Measurements from ENCODE around the gene ZDHHC16. TPM values are rescaled to one million over a fixed set of nuclear protein-coding genes. Genes with fewer than 3 reads are reported as not detected.

Gene ZDHHC16
- 30.8 and 43.2 TPM in 2 replicates for total RNA-seq
- polyA plus RNA-seq: 58.4 and 85.5 TPM in 2 replicates

DNA sequence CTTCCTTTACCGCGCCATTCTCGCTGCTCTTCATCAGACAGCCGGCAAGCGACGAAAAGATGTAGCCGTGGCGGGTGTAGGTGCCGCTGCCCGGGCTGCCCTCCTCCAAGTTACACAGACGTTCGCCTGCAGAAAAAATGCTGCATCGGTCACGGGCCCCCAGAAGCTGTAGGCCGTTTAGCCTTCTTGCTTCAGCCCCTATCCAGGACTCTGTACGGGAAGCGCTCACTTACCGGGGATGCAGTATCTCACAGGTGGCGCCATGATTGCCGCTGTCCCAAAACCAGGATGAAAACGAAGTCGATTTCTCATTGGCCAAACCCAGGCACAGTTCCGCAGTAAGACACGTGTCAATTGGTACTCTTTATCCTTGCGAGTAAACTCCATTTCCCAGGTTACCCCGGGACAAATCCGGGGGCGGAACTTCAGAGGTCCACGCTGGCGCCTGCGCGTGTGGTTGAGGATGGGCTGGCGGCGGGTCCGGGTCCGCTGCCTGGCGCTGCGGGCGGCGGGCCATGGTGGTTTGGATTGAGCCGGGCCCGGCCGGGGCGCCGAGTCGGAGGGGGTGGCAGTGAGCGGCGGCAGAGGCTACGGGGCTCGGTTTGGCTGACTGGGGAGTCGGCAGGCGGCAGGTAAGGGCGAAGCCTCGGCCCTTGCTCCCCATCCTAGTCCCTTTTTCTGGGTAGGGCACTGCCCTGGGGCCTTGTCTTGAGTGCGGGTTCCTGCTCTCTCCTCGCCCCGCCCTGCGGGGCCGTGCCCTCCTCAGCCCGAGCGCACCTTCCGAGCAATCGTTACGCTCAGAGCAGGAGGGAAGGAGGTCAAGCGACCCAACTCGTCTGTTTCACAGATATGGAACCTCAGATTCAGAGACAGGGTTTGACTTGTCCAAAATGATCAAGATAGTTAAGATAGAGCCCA is at the start of gene ZDHHC16, which contains the start of gene EXOSC1:
ZDHHC16 (plus strand) TSS at position 454 of the 918 bp plus-strand sequence. CDS start 5,501 bp downstream, outside the sequence.
EXOSC1 (minus strand) TSS at position 285 of the 918 bp plus-strand sequence; CDS start at position 264, 21 bp downstream.
- H3K36me3 ChIP-seq: peaks cover 4% of the 10 kb centered on the region
- DNase-seq (ENCODE audit: low read depth in 1 of 2, low spot score in 1 of 2): peak; percentile 96 to 97
- peak within 1 kb of the TSS; percentile 57 for H3K4me3 ChIP-seq
- peaks cover 8% of the 10 kb centered on the region for H3K4me1 ChIP-seq (ENCODE audit: low read depth)
- H3K27ac ChIP-seq: peak within 1 kb of the TSS; percentile 32
- no peak for TF ChIP-seq CTCF (IDR thresholded peaks at IDR 0.05; ENCODE audit: low read depth, low read length)
- no peaks in the 10 kb centered on the region for H3K9me3 ChIP-seq (ENCODE audit: low read depth)
- no peaks in the 10 kb centered on the region for H3K27me3 ChIP-seq

GRCh38 chr10:97399843-97400545 is 46.0 kb upstream of the ZDHHC16 start:
- Histone ChIP-seq H3K36me3 (no peaks in the 10 kb centered on the region), H3K27me3 (no peaks in the 10 kb centered on the region), H3K27ac (peak overlapping the region; percentile 78), H3K4me1 (ENCODE audit: low read depth) (peaks cover 7% of the 10 kb centered on the region), H3K4me3 (peak overlapping the region; percentile 90), H3K9me3 (ENCODE audit: low read depth) (no peaks in the 10 kb centered on the region)
- DNase-seq (ENCODE audit: low read depth in 1 of 2, low spot score in 1 of 2): peak; percentile 27 to 61
- TF ChIP-seq CTCF (IDR thresholded peaks at IDR 0.05; ENCODE audit: low read depth, low read length): no peak

GRCh38 chr10:97400665-97401454 is 45.1 kb upstream of the ZDHHC16 start, which contains the start of gene RRP12:
RRP12 (minus strand) TSS chr10:97401340; CDS start chr10:97401231, 109 bp downstream.
- no peaks in the 10 kb centered on the region for H3K27me3 ChIP-seq
- peak within 1 kb of the TSS; percentile 78 for H3K27ac ChIP-seq
- peak; percentile 17 for TF ChIP-seq CTCF (IDR thresholded peaks at IDR 0.05; ENCODE audit: low read depth, low read length)
- DNase-seq (ENCODE audit: low read depth in 1 of 2, low spot score in 1 of 2): peak; percentile 97 to 99
- peak within 1 kb of the TSS; percentile 90 for H3K4me3 ChIP-seq
- peaks cover 7% of the 10 kb centered on the region for H3K4me1 ChIP-seq (ENCODE audit: low read depth)
- no peaks in the 10 kb centered on the region for H3K9me3 ChIP-seq (ENCODE audit: low read depth)
- no peaks in the 10 kb centered on the region for H3K36me3 ChIP-seq

- no peak for DNase-seq (ENCODE audit: low read depth in 1 of 2, low spot score in 1 of 2)
- no peaks in the 10 kb centered on the region for H3K9me3 ChIP-seq (ENCODE audit: low read depth)
- H3K27ac ChIP-seq: no peak overlapping the region
- no peaks in the 10 kb centered on the region for H3K27me3 ChIP-seq
- H3K4me1 ChIP-seq (ENCODE audit: low read depth): peaks cover 7% of the 10 kb centered on the region
- TF ChIP-seq CTCF (IDR thresholded peaks at IDR 0.05; ENCODE audit: low read depth, low read length): no peak
- H3K36me3 ChIP-seq: no peaks in the 10 kb centered on the region
- peak overlapping the region; percentile 90 for H3K4me3 ChIP-seq
Observed at GRCh38 chr10:97401455-97401919, 44.5 kb upstream of the ZDHHC16 start.

DNA sequence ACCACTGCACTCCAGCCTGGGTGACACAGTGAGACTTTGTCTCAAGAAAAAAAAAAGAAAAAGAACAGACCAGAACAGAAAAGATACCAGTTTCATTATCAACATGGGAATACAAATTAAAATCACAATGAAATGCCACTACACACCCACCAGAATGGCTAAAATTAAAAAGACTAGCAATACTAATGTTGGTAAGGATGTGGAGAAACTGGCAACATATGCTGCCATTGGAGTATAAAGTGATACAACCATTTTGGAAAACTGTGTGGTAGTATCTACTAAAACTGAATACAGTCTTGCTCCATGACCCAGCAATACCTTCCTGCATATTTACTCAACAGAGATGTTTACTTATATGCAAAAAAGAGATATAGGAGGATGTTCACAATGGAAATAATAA is 41.9 kb upstream of the ZDHHC16 start:
- no peak overlapping the region for H3K4me3 ChIP-seq
- no peaks in the 10 kb centered on the region for H3K36me3 ChIP-seq
- H3K9me3 ChIP-seq (ENCODE audit: low read depth): no peaks in the 10 kb centered on the region
- DNase-seq (ENCODE audit: low read depth in 1 of 2, low spot score in 1 of 2): no peak
- H3K27ac ChIP-seq: no peak overlapping the region
- peaks cover 7% of the 10 kb centered on the region for H3K4me1 ChIP-seq (ENCODE audit: low read depth)
- no peak for TF ChIP-seq CTCF (IDR thresholded peaks at IDR 0.05; ENCODE audit: low read depth, low read length)
- H3K27me3 ChIP-seq: no peaks in the 10 kb centered on the region

Data from cardiac muscle cell (in vitro differentiated cells and primary cell).